H1 (cell line): ENCODE data around the gene CD151. TPM values are rescaled to one million over a fixed set of nuclear protein-coding genes. Genes with fewer than 3 reads are reported as not detected.

Experiments used
- CTCF ChIA-PET: fragments of 300-600 bp; sonication (Branson Sonifier 250); formaldehyde crosslinking; loops from one replicate; lab custom pipeline; 2021; ENCODE audit not compliant: partially characterized antibody; lab: Charles Lee
- POLR2A ChIA-PET: fragments of 300-600 bp; sonication (Branson Sonifier 250); formaldehyde crosslinking; loops from one replicate; lab custom pipeline; 2021; ENCODE audit warnings: inconsistent platforms; ENCODE audit not compliant: partially characterized antibody; lab: Charles Lee
- DNase-seq, 2 experiments: peaks; one replicate each; pipeline versions ENCODE4 v3.0.0 to v3.0.0-alpha.2; 2010 to 2022; ENCODE audit warnings: low spot score in 2 of 2, low read depth in 1 of 2, mixed read lengths in 1 of 2
- FAIRE-seq: peaks from 2 replicates; lab custom pipeline; 2011; peaks lifted over from hg19 to GRCh38; lab: Jason Lieb, UNC
- H2AFZ ChIP-seq: 2 replicates; pipeline ENCODE4 v1.8.1; 2012; ENCODE audit warnings: low read length, inconsistent platforms
- H2AK5ac ChIP-seq: 2 replicates; pipeline ENCODE4 v1.6.1; 2013; ENCODE audit warnings: low read depth, low read length
- H2BK120ac ChIP-seq: replicated peaks from 2 replicates; pipeline ENCODE3; 2013; ENCODE audit warnings: low read depth, low read length, inconsistent platforms
- H2BK12ac ChIP-seq: 2 replicates; pipeline ENCODE4 v1.6.1; 2013; ENCODE audit warnings: low read depth, low read length
- H2BK15ac ChIP-seq: 2 replicates; pipeline ENCODE4 v1.6.1; 2013; ENCODE audit warnings: low read length
- H2BK20ac ChIP-seq: 2 replicates; pipeline ENCODE4 v1.6.1; 2013; ENCODE audit warnings: low read length
- H2BK5ac ChIP-seq: 2 replicates; pipeline ENCODE4 v1.6.1; 2013; ENCODE audit warnings: low read depth, low read length
- H3K14ac ChIP-seq: 2 replicates; pipeline ENCODE4 v1.6.1; 2013; ENCODE audit warnings: inconsistent platforms; ENCODE audit not compliant: insufficient read length
- H3K18ac ChIP-seq: 2 replicates; pipeline ENCODE4 v1.6.1; 2013; ENCODE audit warnings: low read length; ENCODE audit errors: extremely low read depth
- H3K23ac ChIP-seq: 2 replicates; pipeline ENCODE4 v1.6.1; 2013; ENCODE audit warnings: inconsistent platforms; ENCODE audit not compliant: insufficient read length
- H3K23me2 ChIP-seq: 2 replicates; pipeline ENCODE4 v1.6.1; 2013; ENCODE audit warnings: low read depth, low read length
- H3K27ac ChIP-seq: 2 replicates; pipeline ENCODE4 v1.6.1; 2011; ENCODE audit warnings: low read depth, low read length, inconsistent platforms
- H3K27me3 ChIP-seq, 4 experiments: replicated peaks in 1 of 4; 1 replicate in 1 of 4; 2 replicates in 3 of 4; pipeline versions ENCODE4 v1.6.1 to v1.8.1; 2011 to 2013; ENCODE audit warnings: low read length in 3 of 4, mild to moderate bottlenecking in 3 of 4, inconsistent platforms in 2 of 4, mixed read lengths in 2 of 4, moderate library complexity in 1 of 4; ENCODE audit not compliant: control insufficient read depth in 3 of 4, insufficient read depth in 3 of 4; ENCODE audit errors: extremely low read depth in 1 of 4
- H3K36me3 ChIP-seq, 4 experiments: 2 replicates each; pipeline versions ENCODE4 v1.6.1 to v1.8.1; 2011 to 2013; ENCODE audit warnings: mild to moderate bottlenecking in 4 of 4, low read length in 3 of 4, moderate library complexity in 2 of 4, control low read depth in 1 of 4, inconsistent platforms in 1 of 4; ENCODE audit not compliant: insufficient read depth in 4 of 4, control insufficient read depth in 2 of 4
- H3K4ac ChIP-seq: replicated peaks from 2 replicates; pipeline ENCODE3; 2013; ENCODE audit warnings: low read length, low read depth, mixed read lengths, inconsistent platforms; ENCODE audit not compliant: insufficient read length
- H3K4me1 ChIP-seq, 4 experiments: replicated peaks in 1 of 4; 1 replicate in 1 of 4; 2 replicates in 3 of 4; pipeline versions ENCODE4 v1.6.1 to v1.8.1; 2011 to 2013; ENCODE audit warnings: low read length in 3 of 4, inconsistent platforms in 2 of 4, mixed read lengths in 1 of 4; ENCODE audit not compliant: insufficient read depth in 4 of 4, control insufficient read depth in 3 of 4
- H3K4me2 ChIP-seq, 2 experiments: 2 replicates each; pipeline versions ENCODE4 v1.6.1 to v1.8.1; 2011 to 2013; ENCODE audit warnings: low read depth in 2 of 2, low read length in 2 of 2, control low read depth in 1 of 2, inconsistent platforms in 1 of 2, mild to moderate bottlenecking in 1 of 2; ENCODE audit not compliant: insufficient read depth in 1 of 2
- H3K4me3 ChIP-seq, 4 experiments: fragments of 200-600, 300-600 bp in 1 of 4; sonication (generic), shearing (Covaris generic), sonication (Bioruptor Twin) in 1 of 4; 2 replicates each; pipeline versions ENCODE4 v1.5.1 to v1.8.1; 2011 to 2016; ENCODE audit warnings: low read length in 4 of 4, low read depth in 3 of 4, control low read depth in 2 of 4, inconsistent platforms in 2 of 4, mild to moderate bottlenecking in 2 of 4, mixed read lengths in 1 of 4, moderate library complexity in 1 of 4; ENCODE audit not compliant: insufficient read depth in 2 of 4; ENCODE audit errors: extremely low read depth in 1 of 4
- H3K56ac ChIP-seq: replicated peaks from 2 replicates; pipeline ENCODE3; 2013; ENCODE audit warnings: low read depth, mild to moderate bottlenecking, mixed read lengths, low read length, inconsistent platforms; ENCODE audit not compliant: insufficient read length
- H3K79me1 ChIP-seq: 2 replicates; pipeline ENCODE4 v1.6.1; 2013; ENCODE audit warnings: low read depth, low read length, control low read depth
- H3K79me2 ChIP-seq, 2 experiments: 2 replicates each; pipeline versions ENCODE4 v1.6.1 to v1.8.1; 2012 to 2013; ENCODE audit warnings: low read length in 2 of 2, mild to moderate bottlenecking in 2 of 2, inconsistent platforms in 1 of 2; ENCODE audit not compliant: insufficient read depth in 2 of 2, control insufficient read depth in 1 of 2
- H3K9ac ChIP-seq, 4 experiments: replicated peaks in 1 of 4; 1 replicate in 1 of 4; 2 replicates in 3 of 4; pipeline versions ENCODE4 v1.6.1 to v1.8.1; 2011 to 2013; ENCODE audit warnings: low read depth in 3 of 4, low read length in 3 of 4, control low read depth in 2 of 4, mild to moderate bottlenecking in 2 of 4, moderate library complexity in 2 of 4, inconsistent platforms in 1 of 4; ENCODE audit errors: extremely low read depth in 1 of 4
- H3K9me3 ChIP-seq, 2 experiments: 2 replicates each; pipeline versions ENCODE4 v1.6.1 to v1.8.1; 2012 to 2013; ENCODE audit warnings: mild to moderate bottlenecking in 2 of 2, moderate library complexity in 2 of 2, control low read depth in 1 of 2, inconsistent platforms in 1 of 2, low read depth in 1 of 2, low read length in 1 of 2, mixed read lengths in 1 of 2; ENCODE audit not compliant: insufficient read depth in 2 of 2
- H4K20me1 ChIP-seq, 2 experiments: replicated peaks in 1 of 2; 2 replicates each; pipeline versions ENCODE3 to v1.8.1; 2011 to 2013; ENCODE audit warnings: inconsistent platforms in 2 of 2, low read length in 2 of 2, mild to moderate bottlenecking in 1 of 2; ENCODE audit not compliant: insufficient read depth in 2 of 2, control insufficient read depth in 1 of 2
- H4K5ac ChIP-seq: 2 replicates; pipeline ENCODE4 v1.6.1; 2013; ENCODE audit warnings: low read length, low read depth, mixed read lengths, inconsistent platforms; ENCODE audit not compliant: insufficient read length
- H4K8ac ChIP-seq: 2 replicates; pipeline ENCODE4 v1.8.0; 2013; ENCODE audit warnings: mild to moderate bottlenecking, moderate library complexity, low read length, inconsistent platforms; ENCODE audit not compliant: insufficient read depth; ENCODE audit errors: extremely low read depth
- H4K91ac ChIP-seq: replicated peaks from 2 replicates; pipeline ENCODE3; 2013; ENCODE audit warnings: low read length, mixed read lengths, inconsistent platforms; ENCODE audit not compliant: insufficient read length
- CBX8 ChIP-seq: fragments of 300-800, 300-1000 bp; sonication (generic); IDR thresholded peaks from 2 replicates; pipeline ENCODE4 v1.7.1; 2016; ENCODE audit warnings: low read depth, low read length, borderline replicate concordance
- HDAC2 ChIP-seq, 2 experiments: fragments of 300-600 bp in 1 of 2; sonication (generic) in 1 of 2; IDR thresholded peaks; 2 replicates each; pipeline ENCODE4 v1.6.1; 2011 to 2012; ENCODE audit warnings: low read depth in 2 of 2, low read length in 2 of 2, mild to moderate bottlenecking in 2 of 2, moderate library complexity in 2 of 2, borderline replicate concordance in 1 of 2, inconsistent platforms in 1 of 2
- RXRA ChIP-seq: IDR thresholded peaks from 2 replicates; pipeline ENCODE4 v1.6.1; 2011; ENCODE audit warnings: low read depth, mild to moderate bottlenecking, low read length, moderate library complexity; ENCODE audit not compliant: insufficient read depth
- SP1 ChIP-seq: IDR thresholded peaks from 2 replicates; pipeline ENCODE4 v1.6.1; 2011; ENCODE audit warnings: low read depth, low read length
- SP4 ChIP-seq: IDR thresholded peaks from 2 replicates; pipeline ENCODE4 v1.6.1; 2012; ENCODE audit warnings: low read length, inconsistent platforms
- WGBS, 2 experiments: shearing (Covaris generic) in 1 of 2; methylation state at CpG; one replicate each; pipeline versions ENCODE4 v1.1.6 to v1.1.7; 2013 to 2015; ENCODE audit warnings: low lambda C conversion rate in 2 of 2, mixed read lengths in 2 of 2, inconsistent platforms in 1 of 2, low coverage in 1 of 2, missing lambda C conversion rate in 1 of 2; ENCODE audit not compliant: insufficient replicate concordance in 2 of 2, insufficient coverage in 1 of 2, insufficient read length in 1 of 2; ENCODE audit errors: extremely low coverage in 1 of 2, missing lambda C conversion rate in 1 of 2; 5-methylcytosine and 5-hydroxymethylcytosine counted together
- polyA plus RNA-seq, 7 experiments: library from polyadenylated mRNA; depleted of rRNA in 3 of 7; stranded (reverse) in 5 of 7; unstranded in 2 of 7; fragments of >200 nt in 5 of 7; fragments of 200-250 nt in 2 of 7; gene quantifications; 1 replicate in 5 of 7; 2 replicates in 1 of 7; 4 replicates in 1 of 7; pipeline versions ENCODE4 v1.2.1 to v1.2.3, GENCODE V29; 2011 to 2013; ENCODE audit warnings: missing spikeins in 2 of 7, mixed read lengths in 2 of 7
- total RNA-seq: library from RNA; stranded (reverse); fragmentation: NEBNext Ultra II Directional; extraction: Animal tissue kit (Norgen Biotek cat#: 25700); gene quantifications from 2 replicates; pipeline ENCODE4 v1.2.1, GENCODE V29; 2021

The CD151 gene
- total and polyA plus RNA-seq, 2 of the 8 experiments (the other 6 are each of a cell fraction or from before 2014, with no cell fraction given): 101 to 212 TPM

DNA sequence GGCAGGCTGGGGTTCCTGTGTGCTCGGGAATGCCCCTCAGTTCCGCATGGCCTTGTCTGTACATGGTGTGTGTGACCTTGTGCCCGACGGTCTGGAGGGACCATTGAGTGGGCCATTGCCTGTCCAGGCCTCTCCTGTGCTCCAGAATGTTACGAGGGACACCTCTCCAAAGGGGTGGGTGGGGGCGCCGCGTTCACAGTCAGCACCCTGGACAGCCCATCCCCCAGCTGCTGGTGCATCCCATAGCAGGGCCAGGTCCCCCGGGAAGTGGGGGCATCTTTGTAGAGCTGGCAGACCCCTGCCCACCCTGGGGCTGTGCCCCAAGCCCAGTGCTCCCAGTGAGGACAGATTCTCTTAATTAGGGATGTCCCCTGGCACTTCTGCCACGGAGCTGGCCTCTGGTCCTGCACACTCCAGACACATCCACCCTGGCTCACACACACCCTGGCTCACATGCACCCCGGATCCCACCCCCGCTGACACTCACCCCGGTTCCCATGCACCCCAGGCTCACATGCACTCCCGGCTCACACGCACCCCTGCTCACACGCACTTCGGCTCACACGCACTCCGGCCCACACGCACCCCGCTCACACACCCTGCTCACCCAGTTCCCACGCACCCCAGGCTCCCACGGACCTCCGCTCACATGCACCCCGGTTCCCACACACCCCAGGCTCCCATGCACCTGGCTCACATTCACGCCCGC lies 25.5 kb downstream of the CD151 start:
- H2BK20ac ChIP-seq: no peak overlapping the region
- no peak overlapping the region for H3K18ac ChIP-seq
- no peak for DNase-seq
- no peaks in the 10 kb centered on the region for H3K36me3 ChIP-seq
- no peak overlapping the region for H3K4me3 ChIP-seq
- H3K4me1 ChIP-seq: peaks cover 0 to 28% (median 22%) of the 10 kb centered on the region in 4 experiments; a peak in 6 of 7 replicates
- no peaks in the 10 kb centered on the region for H3K23me2 ChIP-seq
- ChIA-PET CTCF (interaction anchor here (0.9 to 10.5 kb wide), 2 partner anchors 12 to 117 kb away, joined by 3 to 74 read pairs; partner anchors contain the start of gene TSPAN4), POLR2A (interaction anchor here (0.7 to 13.8 kb wide), 9 partner anchors 17 to 183 kb away, joined by 3 to 234 read pairs (median 4); partner anchors contain the start of genes CD151, POLR2L and TSPAN4)
- no peak overlapping the region; the same call in 1 of the 2 replicates for H2BK12ac ChIP-seq
- H3K79me2 ChIP-seq: no peaks in the 10 kb centered on the region
- no peak overlapping the region for H4K5ac ChIP-seq
- H3K4ac ChIP-seq: no peak overlapping the region
- 89% methylated on average over 27 of the region's 27 CpGs; no CpG with 5 or more reads in 1 of the 2 experiments for WGBS, 2 experiments
- H2AFZ ChIP-seq: no peak overlapping the region
- H2BK15ac ChIP-seq: no peak overlapping the region
- no peaks in the 10 kb centered on the region for H3K9me3 ChIP-seq
- peaks cover 5% of the 10 kb centered on the region for H3K79me1 ChIP-seq
- H4K20me1 ChIP-seq: peaks cover 15 to 57% of the 10 kb centered on the region in 2 experiments
- no peak overlapping the region for H3K14ac ChIP-seq
- no peak for TF ChIP-seq RXRA
- TF ChIP-seq HDAC2 (IDR thresholded peaks at IDR 0.05; ENCODE audit: borderline replicate concordance in 1 of 2, low read depth in 2 of 2, low read length in 2 of 2): no peak
- no peak for TF ChIP-seq CBX8
- no peak for TF ChIP-seq SP4
- TF ChIP-seq SP1: no peak
- no peak overlapping the region for H2AK5ac ChIP-seq
- no peak overlapping the region for H3K27ac ChIP-seq
- no peak overlapping the region for H4K8ac ChIP-seq
- no peak overlapping the region for H3K4me2 ChIP-seq
- H2BK120ac ChIP-seq: no peak overlapping the region
- FAIRE-seq: no peak
- H3K23ac ChIP-seq: no peak overlapping the region
- H4K91ac ChIP-seq: no peak overlapping the region
- H2BK5ac ChIP-seq: no peak overlapping the region
- no peak overlapping the region for H3K56ac ChIP-seq
- H3K9ac ChIP-seq: no peak overlapping the region
- peaks cover 0 to 2% (median 0%) of the 10 kb centered on the region in 4 experiments; a peak in 2 of 7 replicates for H3K27me3 ChIP-seq
